GM20431 (cell line): ENCODE results near the gene AFF1.

ENCODE experiments used
- in situ Hi-C: fragments of 300-500 bp; cut with MseI, MboI; formaldehyde crosslinking; loops from one replicate; pipeline ENCODE4 v1.15.0; 2020; ENCODE audit warnings: low sequenced_read_pairs; ENCODE audit not compliant: unreplicated experiment

Gene AFF1

GRCh38 chr4:86946868-86947500 is 12.2 kb downstream of the AFF1 start:
- in situ Hi-C loops = no loop called here

GRCh38 chr4:86947501-86948120 is 12.8 kb downstream of the AFF1 start:
- in situ Hi-C loops = no loop called here

GRCh38 chr4:86948276-86948675 is 13.5 kb downstream of the AFF1 start:
- in situ Hi-C loops = no loop called here

GRCh38 chr4:86950831-86951525 is 16.2 kb downstream of the AFF1 start:
- in situ Hi-C loops = no loop called here

- in situ Hi-C loops = no loop called here
Observed at GRCh38 chr4:86955888-86956451, 21.2 kb downstream of the AFF1 start.

GRCh38 chr4:86957215-86957614 is 22.4 kb downstream of the AFF1 start:
- in situ Hi-C loops = no loop called here

GRCh38 chr4:86959588-86960500 is 25.0 kb downstream of the AFF1 start:
- in situ Hi-C loops = no loop called here

- in situ Hi-C loops = no loop called here
Observed at GRCh38 chr4:86960557-86960961, 25.7 kb downstream of the AFF1 start.

- in situ Hi-C loops = no loop called here
Observed at GRCh38 chr4:86961116-86961515, 26.3 kb downstream of the AFF1 start.

GRCh38 chr4:86961605-86962295 is 26.9 kb downstream of the AFF1 start:
- in situ Hi-C loops = no loop called here

GRCh38 chr4:86963697-86964096 is 28.9 kb downstream of the AFF1 start:
- in situ Hi-C loops = no loop called here

GRCh38 chr4:86965019-86965976 is 30.5 kb downstream of the AFF1 start:
- in situ Hi-C loops = no loop called here

- in situ Hi-C loops = no loop called here
Observed at GRCh38 chr4:86967073-86967472, 32.3 kb downstream of the AFF1 start.

GRCh38 chr4:86967798-86968197 is 33.0 kb downstream of the AFF1 start:
- in situ Hi-C loops = no loop called here

GRCh38 chr4:86968547-86968946 is 33.7 kb downstream of the AFF1 start:
- in situ Hi-C loops = no loop called here

GRCh38 chr4:86970447-86971354 is 35.9 kb downstream of the AFF1 start:
- in situ Hi-C loops = no loop called here

- in situ Hi-C loops = no loop called here
Observed at GRCh38 chr4:86971355-86971683, 36.5 kb downstream of the AFF1 start.

- in situ Hi-C loops = no loop called here
Observed at GRCh38 chr4:86972997-86973396, 38.2 kb downstream of the AFF1 start.
